ENCODE data around the gene C1QTNF5.

Gene C1QTNF5

GRCh38 chr11:119359365-119360214, 18.9 kb upstream of the C1QTNF5 start:
- no peak for DNase-seq (ENCODE audit: low spot score)

GRCh38 chr11:119357074-119357473, 16.4 kb upstream of the C1QTNF5 start:
- DNase-seq (ENCODE audit: low spot score), result no peak

GRCh38 chr11:119356349-119357031, 15.8 kb upstream of the C1QTNF5 start:
- peak; percentile 81 for DNase-seq (ENCODE audit: low spot score)

- no peak for DNase-seq (ENCODE audit: low spot score)
These were observed 14.6 kb upstream of the C1QTNF5 start for GRCh38 chr11:119355091-119355843.

- DNase-seq (ENCODE audit: low spot score), result no peak
These were observed 12.2 kb upstream of the C1QTNF5 start for GRCh38 chr11:119352857-119353260.

GRCh38 chr11:119351232-119351631, 10.5 kb upstream of the C1QTNF5 start:
- DNase-seq (ENCODE audit: low spot score), result no peak

GRCh38 chr11:119350302-119350701, 9.6 kb upstream of the C1QTNF5 start:
- DNase-seq (ENCODE audit: low spot score), result no peak

- DNase-seq (ENCODE audit: low spot score), result no peak
These were observed 7.4 kb upstream of the C1QTNF5 start for GRCh38 chr11:119347940-119348605.

GRCh38 chr11:119347242-119347641, 6.6 kb upstream of the C1QTNF5 start:
- no peak for DNase-seq (ENCODE audit: low spot score)

- DNase-seq (ENCODE audit: low spot score), result no peak
These were observed 5.9 kb upstream of the C1QTNF5 start, which contains the start of gene MFRP for GRCh38 chr11:119346605-119347004. Gene MFRP (minus strand): TSS chr11:119346705. CDS start chr11:119346513, 192 bp downstream.

GRCh38 chr11:119345685-119346084, 5.0 kb upstream of the C1QTNF5 start:
- no peak for DNase-seq (ENCODE audit: low spot score)

- DNase-seq (ENCODE audit: low spot score), result no peak
These were observed 3.8 kb upstream of the C1QTNF5 start for GRCh38 chr11:119344291-119345010.

GRCh38 chr11:119343726-119344125, 3.0 kb upstream of the C1QTNF5 start:
- DNase-seq (ENCODE audit: low spot score), result no peak

- no peak for DNase-seq (ENCODE audit: low spot score)
These were observed 1.9 kb upstream of the C1QTNF5 start for GRCh38 chr11:119342362-119343130.

GRCh38 chr11:119342023-119342300, 1.3 kb upstream of the C1QTNF5 start:
- DNase-seq (ENCODE audit: low spot score), result no peak

- no peak for DNase-seq (ENCODE audit: low spot score)
These were observed 739 bp upstream of the C1QTNF5 start for GRCh38 chr11:119341222-119342022.

GRCh38 chr11:119339589-119340334, 921 bp downstream of the C1QTNF5 start:
- DNase-seq (ENCODE audit: low spot score), result no peak

- DNase-seq (ENCODE audit: low spot score), result no peak
These were observed 1.6 kb downstream of the C1QTNF5 start for GRCh38 chr11:119338965-119339588.

Measured in LoVo (cell line).